ENCODE results near the gene KLF15. TPM values are rescaled to one million over a fixed set of nuclear protein-coding genes. Genes with fewer than 3 reads are reported as not detected.

The KLF15 gene
- total and polyA plus RNA-seq, 2 experiments from 2014 or later: 3.5 to 19.8 TPM

- TF ChIP-seq JUNB (IDR thresholded peaks at IDR 0.05; ENCODE audit: unreplicated experiment): no peak
- no peak for TF ChIP-seq ZNF114 (CRISPR knock-in tag; IDR thresholded peaks at IDR 0.05)
- TF ChIP-seq CTCF (conservative IDR thresholded peaks at IDR 0.05; ENCODE audit: low read depth in 2 of 2): no peak
- no peak for TF ChIP-seq CREB1 (CRISPR knock-in tag; IDR thresholded peaks at IDR 0.05; ENCODE audit: low read depth)
- no peak for TF ChIP-seq REST (IDR thresholded peaks at IDR 0.05; ENCODE audit: unreplicated experiment)
- TF ChIP-seq POLR2AphosphoS5 (IDR thresholded peaks at IDR 0.05; ENCODE audit: low read depth): no peak
- TF ChIP-seq STAT1 (IDR thresholded peaks at IDR 0.05; ENCODE audit: unreplicated experiment): no peak
- no peak for TF ChIP-seq NANOG (IDR thresholded peaks at IDR 0.05; ENCODE audit: borderline replicate concordance)
- TF ChIP-seq ZNF462 (CRISPR knock-in tag; IDR thresholded peaks at IDR 0.05): no peak
- no peak for TF ChIP-seq EZH2phosphoT487 (IDR thresholded peaks at IDR 0.05; ENCODE audit: unreplicated experiment)
- TF ChIP-seq ZNF331 (CRISPR knock-in tag; IDR thresholded peaks at IDR 0.05; ENCODE audit: low read depth): no peak
- TF ChIP-seq ETS1 (IDR thresholded peaks at IDR 0.05): no peak
- TF ChIP-seq EZH2 (IDR thresholded peaks at IDR 0.05; ENCODE audit: low read depth, unreplicated experiment): no peak
- Histone ChIP-seq H3F3A (replicated peaks; ENCODE audit: low read depth) (no peaks in the 10 kb centered on the region), H3K4me1 (ENCODE audit: insufficient read depth) (peaks cover 4% of the 10 kb centered on the region; the same call in 1 of the 2 replicates), H2AFZ (no peak overlapping the region), H3K27ac (ENCODE audit: low read depth) (no peak overlapping the region), H3K4me2 (no peak overlapping the region), H3K27me3 (ENCODE audit: insufficient read depth) (peaks cover 39% of the 10 kb centered on the region), H3K79me2 (replicated peaks; ENCODE audit: insufficient read depth) (no peaks in the 10 kb centered on the region), H4K20me1 (replicated peaks; ENCODE audit: insufficient read depth) (no peaks in the 10 kb centered on the region), H3K36me3 (ENCODE audit: insufficient read depth) (no peaks in the 10 kb centered on the region), H3K4me3 (no peak overlapping the region), H3K9me2 (ENCODE audit: insufficient read depth) (no peaks in the 10 kb centered on the region)
- Mint-ChIP-seq H3K27me3 (ENCODE audit: insufficient read depth, low read depth, poor library complexity) (peaks cover 28% of the 10 kb centered on the region), H3K27ac (no peak overlapping the region), H3K4me1 (peaks cover 8% of the 10 kb centered on the region), H3K36me3 (ENCODE audit: low read depth) (no peaks in the 10 kb centered on the region; the same call in 2 of the 3 replicates), H3K4me3 (no peak overlapping the region), H3K9me3 (no peaks in the 10 kb centered on the region)
- no peak for ATAC-seq
- no peak for DNase-seq (ENCODE audit: low spot score)
These were observed 38.8 kb upstream of the KLF15 start for GRCh38 chr3:126395846-126396513.
